Vagina (tissue), 2 donors: ENCODE results near the gene JAKMIP1. TPM values are rescaled to one million over a fixed set of nuclear protein-coding genes. Genes with fewer than 3 reads are reported as not detected.

Experiments used
- DNase-seq, 2 donors: peaks; one replicate each; pipeline ENCODE4 v3.0.0-alpha.2; 2017; ENCODE audit errors: extremely low spot score in 2 of 2
- H3K27ac ChIP-seq: fragments of 200-600 bp; sonication (generic); one replicate; pipeline ENCODE4 v1.5.1; 2019
- H3K27me3 ChIP-seq: fragments of 200-600 bp; sonication (generic); one replicate; pipeline ENCODE4 v1.5.1; 2019
- H3K36me3 ChIP-seq, 2 donors: fragments of 200-600 bp; sonication (generic); one replicate each; pipeline ENCODE4 v1.5.1; 2017 to 2019
- H3K4me1 ChIP-seq: fragments of 200-600 bp; sonication (generic); one replicate; pipeline ENCODE4 v1.5.1; 2019
- H3K4me3 ChIP-seq, 2 donors: fragments of 200-600 bp; sonication (generic); 1 replicate in 1 of 2; 2 replicates in 1 of 2; pipeline ENCODE4 v1.5.1; 2016 to 2019
- H3K9me3 ChIP-seq: fragments of 200-600 bp; sonication (generic); one replicate; pipeline ENCODE4 v1.5.1; 2019
- CTCF ChIP-seq, 3 experiments: fragments of 450-650 bp in 2 of 3; fragments of 200-600 bp in 1 of 3; sonication (generic) in 1 of 3; IDR thresholded peaks; one replicate each; pipeline ENCODE4 v1.5.1; 2017 to 2019; ENCODE audit warnings: antibody characterized with exemption in 3 of 3, mild to moderate bottlenecking in 2 of 3, moderate library complexity in 2 of 3
- POLR2A ChIP-seq, 2 donors: fragments of 450-650 bp; IDR thresholded peaks; one replicate each; pipeline ENCODE4 v1.6.1; 2017; ENCODE audit warnings: antibody characterized with exemption in 2 of 2, mild to moderate bottlenecking in 2 of 2, moderate library complexity in 2 of 2
- POLR2AphosphoS5 ChIP-seq, 2 donors: sonication (generic); formaldehyde crosslinking; IDR thresholded peaks; one replicate each; pipeline ENCODE4 v1.9.0; 2017; ENCODE audit warnings: antibody characterized with exemption in 2 of 2, mild to moderate bottlenecking in 2 of 2, low read depth in 1 of 2; ENCODE audit not compliant: insufficient read depth in 1 of 2
- intact Hi-C: fragments of 100-400 bp; cut with DNase I; formaldehyde crosslinking; loops from one replicate; pipeline ENCODE4 v1.15.1; 2023
- total RNA-seq: library from RNA; depleted of rRNA; stranded (reverse); fragments of >200 nt; gene quantifications from one replicate; pipeline ENCODE4 v1.2.3, GENCODE V29; 2016

JAKMIP1 gene
- total RNA-seq, 1 donor from 2014 or later, result 5.2 TPM

- no peak overlapping the region for H3K27ac ChIP-seq
- no peak for DNase-seq
- H3K4me3 ChIP-seq, result no peak overlapping the region
- no peaks in the 10 kb centered on the region for H3K36me3 ChIP-seq
- no peak for TF ChIP-seq POLR2AphosphoS5 (IDR thresholded peaks at IDR 0.05; ENCODE audit: insufficient read depth in 1 of 2, low read depth in 1 of 2)
- no peaks in the 10 kb centered on the region for H3K9me3 ChIP-seq
- intact Hi-C loops, result no loop called here
- no peaks in the 10 kb centered on the region for H3K27me3 ChIP-seq
- H3K4me1 ChIP-seq, result no peaks in the 10 kb centered on the region
Measured at GRCh38 chr4:6189511-6189910, 10.8 kb downstream of the JAKMIP1 start.

GRCh38 chr4:6188687-6189305, 11.6 kb downstream of the JAKMIP1 start:
- Histone ChIP-seq H3K9me3 (no peaks in the 10 kb centered on the region), H3K36me3 (no peaks in the 10 kb centered on the region), H3K27me3 (no peaks in the 10 kb centered on the region), H3K4me3 (no peak overlapping the region), H3K4me1 (no peaks in the 10 kb centered on the region), H3K27ac (no peak overlapping the region)
- TF ChIP-seq CTCF (IDR thresholded peaks at IDR 0.05), result no peak
- TF ChIP-seq POLR2AphosphoS5 (IDR thresholded peaks at IDR 0.05; ENCODE audit: insufficient read depth in 1 of 2, low read depth in 1 of 2), result no peak
- no peak for TF ChIP-seq POLR2A (IDR thresholded peaks at IDR 0.05)
- intact Hi-C loops, result no loop called here
- DNase-seq, result no peak

- Histone ChIP-seq H3K27ac (no peak overlapping the region), H3K9me3 (no peaks in the 10 kb centered on the region), H3K4me3 (no peak overlapping the region), H3K4me1 (no peaks in the 10 kb centered on the region), H3K27me3 (no peaks in the 10 kb centered on the region), H3K36me3 (no peaks in the 10 kb centered on the region)
- no peak for TF ChIP-seq POLR2AphosphoS5 (IDR thresholded peaks at IDR 0.05; ENCODE audit: insufficient read depth in 1 of 2, low read depth in 1 of 2)
- TF ChIP-seq POLR2A (IDR thresholded peaks at IDR 0.05), result no peak
- TF ChIP-seq CTCF (IDR thresholded peaks at IDR 0.05), result no peak
- DNase-seq, result no peak
- intact Hi-C loops, result no loop called here
Measured at GRCh38 chr4:6184169-6184568, 16.2 kb downstream of the JAKMIP1 start.

- Histone ChIP-seq H3K36me3 (no peaks in the 10 kb centered on the region), H3K4me3 (no peak overlapping the region), H3K9me3 (no peaks in the 10 kb centered on the region), H3K27ac (no peak overlapping the region), H3K27me3 (no peaks in the 10 kb centered on the region), H3K4me1 (no peaks in the 10 kb centered on the region)
- DNase-seq, result no peak
- no peak for TF ChIP-seq POLR2A (IDR thresholded peaks at IDR 0.05)
- intact Hi-C loops, result no loop called here
Measured at GRCh38 chr4:6183740-6184139, 16.6 kb downstream of the JAKMIP1 start.

- H3K36me3 ChIP-seq, result no peaks in the 10 kb centered on the region
- no peaks in the 10 kb centered on the region for H3K4me1 ChIP-seq
- intact Hi-C loops, result no loop called here
- DNase-seq, result no peak
- no peak for TF ChIP-seq POLR2AphosphoS5 (IDR thresholded peaks at IDR 0.05; ENCODE audit: insufficient read depth in 1 of 2, low read depth in 1 of 2)
- no peak for TF ChIP-seq POLR2A (IDR thresholded peaks at IDR 0.05)
- TF ChIP-seq CTCF (IDR thresholded peaks at IDR 0.05), result no peak
- no peaks in the 10 kb centered on the region for H3K27me3 ChIP-seq
- no peak overlapping the region for H3K4me3 ChIP-seq
- H3K27ac ChIP-seq, result no peak overlapping the region
- no peaks in the 10 kb centered on the region for H3K9me3 ChIP-seq
Measured at GRCh38 chr4:6182376-6183280, 17.7 kb downstream of the JAKMIP1 start.
